ENCODE data around the gene UMODL1.
"Not testable (repeated sequence)": the region's sequence is repeated elsewhere in the genome, so short reads cannot be mapped to it uniquely, and the experiment has no call there.

Gene UMODL1

GRCh38 chr21:42059141-42059540 is 12.0 kb upstream of the UMODL1 start:
- DNase-seq (ENCODE audit: low read depth), result no peak

GRCh38 chr21:42059721-42060120 is 11.4 kb upstream of the UMODL1 start:
- no peak for DNase-seq (ENCODE audit: low read depth)

DNA sequence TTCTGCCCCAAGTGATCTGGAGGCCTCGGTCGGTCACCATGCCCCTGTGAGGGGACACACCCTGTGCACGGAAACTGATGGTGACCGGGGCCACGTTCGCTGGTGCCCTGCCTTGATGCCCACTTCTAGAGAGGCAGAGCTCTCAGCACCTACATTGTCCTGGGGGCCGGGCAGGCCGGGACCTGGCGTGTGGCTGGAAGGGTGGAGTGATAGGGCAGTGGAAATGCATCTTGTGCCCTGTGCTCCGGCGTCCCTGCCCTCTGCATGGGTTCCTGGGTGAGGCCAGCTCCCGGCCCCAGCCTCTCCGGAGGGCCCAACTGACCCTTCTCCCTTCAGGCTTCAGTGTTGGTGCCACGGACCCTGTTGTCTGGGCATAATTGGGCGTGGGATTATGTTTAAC is 11.0 kb upstream of the UMODL1 start:
- no peak for DNase-seq (ENCODE audit: low read depth)

DNA sequence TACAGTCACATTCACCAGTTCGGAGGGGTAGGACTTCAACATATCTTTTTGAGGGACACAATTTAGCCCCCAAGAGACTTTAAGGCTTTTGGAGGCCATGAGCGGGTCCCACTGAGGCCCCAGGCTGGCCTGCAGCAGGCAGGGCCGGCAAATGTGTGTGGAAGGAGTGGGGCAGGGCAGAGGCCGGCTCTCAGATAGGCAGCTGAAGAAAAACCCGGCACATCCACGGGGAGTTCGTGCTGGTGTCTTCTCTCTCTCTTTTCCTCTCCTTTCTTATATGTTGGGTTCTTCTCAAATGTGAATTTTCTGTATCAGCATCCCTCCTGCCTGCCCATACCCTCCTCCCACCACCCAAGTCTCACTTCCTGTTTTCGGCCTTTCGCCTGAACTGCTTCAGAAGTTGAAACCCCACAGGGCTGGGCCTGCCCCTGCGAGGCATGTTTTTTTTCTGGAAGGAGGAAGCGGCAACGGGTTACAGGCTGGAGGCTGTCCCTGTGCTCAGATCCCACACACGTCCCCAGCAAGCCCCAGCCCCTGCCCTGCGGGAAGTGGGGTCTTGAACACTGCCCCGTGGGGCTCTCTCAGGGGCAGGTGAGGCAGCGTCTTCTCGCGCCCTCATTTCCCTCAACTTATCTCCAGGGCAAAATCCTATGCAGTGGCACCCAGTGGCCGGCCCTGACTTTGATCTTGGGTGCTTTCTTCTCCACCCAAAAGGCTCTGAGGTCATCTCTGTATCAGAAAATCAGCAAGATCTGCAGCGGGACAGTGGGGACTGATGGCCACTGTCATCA is 9.7 kb upstream of the UMODL1 start:
- no peak for DNase-seq (ENCODE audit: low read depth)

DNA sequence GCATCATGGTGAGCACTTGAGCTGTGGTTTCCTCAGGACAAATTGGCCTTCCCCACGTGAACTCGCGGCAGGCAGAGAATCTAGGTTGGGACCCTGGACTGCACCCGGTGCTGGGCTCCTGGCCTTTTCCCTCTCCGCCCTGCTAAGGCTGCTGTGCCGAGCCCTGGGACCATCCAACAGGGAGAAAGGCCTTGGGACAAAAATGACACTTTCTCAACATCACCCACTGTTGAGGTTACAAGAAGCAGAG is 9.2 kb upstream of the UMODL1 start:
- no peak for DNase-seq (ENCODE audit: low read depth)

GRCh38 chr21:42062236-42063022 is 8.7 kb upstream of the UMODL1 start:
- no peak for DNase-seq (ENCODE audit: low read depth)

- DNase-seq (ENCODE audit: low read depth), result no peak
Measured at GRCh38 chr21:42063191-42063570, 7.9 kb upstream of the UMODL1 start.

DNA sequence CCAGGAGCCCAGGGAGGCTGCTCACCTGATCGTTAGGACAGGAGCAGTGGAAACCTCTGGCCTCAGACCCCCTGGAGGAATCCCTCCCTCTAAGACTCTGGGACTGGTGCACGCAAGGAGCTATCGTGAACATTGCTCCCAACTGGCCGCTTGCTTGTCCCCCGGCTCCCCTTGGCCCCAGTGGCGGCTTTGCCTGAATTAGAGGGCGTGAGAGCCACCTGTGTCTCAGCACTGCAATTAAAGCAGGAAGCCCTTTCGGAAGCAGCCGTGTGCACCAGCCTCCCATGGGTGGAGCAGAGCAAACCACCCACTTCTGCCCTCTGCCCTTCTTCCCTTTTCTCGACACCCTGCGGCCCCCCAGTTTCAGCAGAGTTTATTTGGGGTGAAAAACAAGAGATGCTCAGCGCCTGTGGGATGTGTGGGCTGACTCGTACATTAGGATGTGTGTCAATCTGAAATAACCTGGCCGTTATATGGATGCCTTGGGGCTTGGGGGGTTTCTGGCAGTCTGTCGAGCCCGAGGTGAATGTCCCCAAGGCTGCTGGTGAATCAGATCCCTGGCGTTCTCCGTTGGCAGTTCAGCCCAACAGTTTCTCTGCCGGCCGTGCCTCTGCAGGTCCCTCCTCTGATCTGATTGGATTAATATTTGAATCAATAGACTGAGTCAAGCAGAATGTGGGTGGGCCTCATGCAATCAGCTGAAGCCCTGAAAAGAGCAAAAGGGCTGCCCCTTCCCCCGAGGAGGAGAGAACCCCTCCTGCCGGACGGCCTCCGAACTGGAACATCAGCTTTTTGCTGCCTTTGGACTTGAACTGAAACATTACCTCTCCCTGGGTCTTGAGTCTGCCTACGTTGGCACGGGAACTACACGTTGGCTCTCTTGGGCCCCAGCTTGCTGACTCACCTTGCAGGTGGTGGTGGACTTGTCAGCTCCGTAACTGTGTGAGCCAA is 7.3 kb upstream of the UMODL1 start:
- no peak for DNase-seq (ENCODE audit: low read depth)

GRCh38 chr21:42066521-42066920 is 4.6 kb upstream of the UMODL1 start:
- DNase-seq (ENCODE audit: low read depth), result no peak

- no peak for DNase-seq (ENCODE audit: low read depth)
Measured at GRCh38 chr21:42067531-42068255, 3.4 kb upstream of the UMODL1 start.

DNA sequence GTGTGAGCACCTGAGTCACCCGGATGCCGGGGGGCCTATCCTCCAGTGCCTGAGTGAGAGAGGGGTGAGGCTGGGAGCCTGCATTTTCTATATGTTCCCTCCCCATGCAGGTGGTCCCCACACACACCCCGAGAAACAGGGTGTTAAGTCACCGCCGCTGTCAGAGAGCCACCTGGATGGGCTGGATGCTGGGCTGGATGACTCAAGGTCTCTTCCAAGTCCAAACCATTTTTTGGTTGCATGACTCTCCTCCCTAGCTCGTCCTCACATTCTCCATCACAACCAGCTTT is 2.9 kb upstream of the UMODL1 start:
- DNase-seq (ENCODE audit: low read depth), result no peak

DNA sequence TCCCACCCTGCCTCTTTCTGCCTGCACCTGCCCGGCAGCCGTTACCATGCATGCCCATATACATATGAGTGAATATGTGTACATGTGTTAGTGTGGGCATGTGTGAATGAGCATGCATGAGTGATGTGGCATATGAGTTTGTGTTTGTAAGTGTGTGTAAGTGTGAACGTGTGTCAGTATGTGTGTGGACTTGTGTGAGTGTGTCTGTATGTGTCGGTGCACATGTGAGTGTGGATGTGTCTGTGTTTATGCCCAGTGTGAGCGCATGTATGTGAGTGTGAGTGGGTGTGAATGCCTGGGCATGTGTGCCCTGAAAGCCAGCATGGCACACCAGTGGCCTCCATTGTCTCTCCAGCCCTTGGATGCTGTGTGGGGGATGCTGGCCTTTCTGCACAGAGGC is 2.5 kb upstream of the UMODL1 start:
- no peak for DNase-seq (ENCODE audit: low read depth)

- no peak for DNase-seq (ENCODE audit: low read depth)
Measured at GRCh38 chr21:42069327-42069726, 1.8 kb upstream of the UMODL1 start.

- no peak for DNase-seq (ENCODE audit: low read depth)
Measured at GRCh38 chr21:42069843-42070242, 1.3 kb upstream of the UMODL1 start.

DNA sequence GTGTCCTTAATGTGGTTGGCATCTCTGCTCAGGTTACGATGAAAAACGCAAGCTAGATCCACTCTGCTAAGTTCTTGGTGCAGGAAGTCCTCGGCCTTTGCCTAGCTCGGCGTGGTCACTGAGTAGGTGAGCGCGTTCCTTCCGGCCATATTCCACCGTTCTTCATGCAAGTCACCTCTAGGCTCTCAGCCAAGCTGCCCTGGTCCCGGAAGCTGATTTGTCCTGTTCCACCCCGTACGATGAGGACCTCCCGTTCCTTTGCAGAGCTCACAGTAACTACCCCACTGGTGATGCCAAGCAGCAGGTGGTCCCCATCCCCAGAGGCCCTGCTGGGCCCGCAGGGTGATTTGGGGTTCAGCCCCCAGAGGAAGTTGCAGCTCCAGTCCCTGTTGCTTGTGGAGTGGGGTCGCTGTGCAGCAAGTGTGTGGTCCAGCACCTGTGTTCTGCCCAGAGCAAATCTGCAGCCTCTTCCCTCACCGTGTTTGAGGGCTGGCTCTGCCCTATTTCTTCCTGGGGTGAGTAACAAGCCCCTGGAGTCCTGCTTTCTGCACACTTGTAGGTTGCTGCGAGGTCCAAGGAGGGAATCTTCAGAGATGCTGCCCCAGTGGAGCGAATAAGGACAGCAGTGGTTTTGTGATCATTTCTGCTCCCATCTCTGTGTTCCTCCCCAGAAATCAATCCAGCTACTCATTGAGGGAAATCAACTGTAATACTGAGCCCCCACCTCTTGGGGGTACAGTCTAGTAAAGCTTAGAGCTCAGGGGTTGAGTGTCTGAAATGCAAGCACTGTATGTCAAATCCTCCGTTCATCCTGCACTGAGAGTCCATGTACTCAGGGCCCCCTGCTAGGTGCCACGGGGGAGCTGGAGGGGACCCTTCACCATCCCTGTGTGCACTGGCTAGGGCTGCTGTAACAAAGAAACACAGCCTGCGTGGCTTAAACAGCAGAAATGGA is 2.3 kb downstream of the UMODL1 start:
- DNase-seq (ENCODE audit: low read depth), result no peak

- no peak for DNase-seq (ENCODE audit: low read depth)
Measured at GRCh38 chr21:42075686-42076471, 4.8 kb downstream of the UMODL1 start.

- not testable (repeated sequence) for DNase-seq (ENCODE audit: low read depth)
Measured at GRCh38 chr21:42077685-42078238, 6.6 kb downstream of the UMODL1 start.

GRCh38 chr21:42078247-42079007 is 7.3 kb downstream of the UMODL1 start:
- DNase-seq (ENCODE audit: low read depth), result not testable (repeated sequence)
